ENCODE data around the gene CYP3A5.

DNA sequence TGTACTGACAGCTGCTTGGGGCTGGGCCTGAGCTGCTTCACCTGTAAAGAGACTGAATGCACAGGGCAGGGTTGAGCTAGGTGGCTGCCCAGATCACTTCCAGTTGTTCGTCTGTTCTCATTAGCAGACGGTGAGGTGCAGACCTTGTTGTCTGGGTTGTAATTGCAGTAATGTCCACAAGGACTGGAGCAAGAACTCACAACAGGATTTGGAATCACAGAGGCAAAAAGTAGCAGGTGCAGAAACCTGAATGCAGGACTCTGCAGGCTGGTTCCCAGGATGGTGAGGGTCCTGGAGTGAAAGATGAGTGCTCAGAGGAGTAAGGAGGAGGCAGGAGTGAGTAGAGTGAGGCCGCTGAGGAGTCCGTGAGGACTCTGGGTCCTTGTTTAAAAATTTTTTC lies 53.8 kb downstream of the CYP3A5 start:
- TF ChIP-seq EZH2 (IDR thresholded peaks at IDR 0.05; ENCODE audit: borderline replicate concordance, low read depth, low read length, poor library complexity, severe bottlenecking): no peak
- TF ChIP-seq, protein P1, sequence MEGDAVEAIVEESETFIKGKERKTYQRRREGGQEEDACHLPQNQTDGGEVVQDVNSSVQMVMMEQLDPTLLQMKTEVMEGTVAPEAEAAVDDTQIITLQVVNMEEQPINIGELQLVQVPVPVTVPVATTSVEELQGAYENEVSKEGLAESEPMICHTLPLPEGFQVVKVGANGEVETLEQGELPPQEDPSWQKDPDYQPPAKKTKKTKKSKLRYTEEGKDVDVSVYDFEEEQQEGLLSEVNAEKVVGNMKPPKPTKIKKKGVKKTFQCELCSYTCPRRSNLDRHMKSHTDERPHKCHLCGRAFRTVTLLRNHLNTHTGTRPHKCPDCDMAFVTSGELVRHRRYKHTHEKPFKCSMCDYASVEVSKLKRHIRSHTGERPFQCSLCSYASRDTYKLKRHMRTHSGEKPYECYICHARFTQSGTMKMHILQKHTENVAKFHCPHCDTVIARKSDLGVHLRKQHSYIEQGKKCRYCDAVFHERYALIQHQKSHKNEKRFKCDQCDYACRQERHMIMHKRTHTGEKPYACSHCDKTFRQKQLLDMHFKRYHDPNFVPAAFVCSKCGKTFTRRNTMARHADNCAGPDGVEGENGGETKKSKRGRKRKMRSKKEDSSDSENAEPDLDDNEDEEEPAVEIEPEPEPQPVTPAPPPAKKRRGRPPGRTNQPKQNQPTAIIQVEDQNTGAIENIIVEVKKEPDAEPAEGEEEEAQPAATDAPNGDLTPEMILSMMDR (conservative IDR thresholded peaks at IDR 0.05; ENCODE audit: low read depth, low read length): no peak
